ENCODE results near the gene DAZAP1. TPM values are rescaled to one million over a fixed set of nuclear protein-coding genes. Genes with fewer than 3 reads are reported as not detected.

Gene DAZAP1
- total RNA-seq, 1 donor from 2014 or later = 74.5 TPM

DNA sequence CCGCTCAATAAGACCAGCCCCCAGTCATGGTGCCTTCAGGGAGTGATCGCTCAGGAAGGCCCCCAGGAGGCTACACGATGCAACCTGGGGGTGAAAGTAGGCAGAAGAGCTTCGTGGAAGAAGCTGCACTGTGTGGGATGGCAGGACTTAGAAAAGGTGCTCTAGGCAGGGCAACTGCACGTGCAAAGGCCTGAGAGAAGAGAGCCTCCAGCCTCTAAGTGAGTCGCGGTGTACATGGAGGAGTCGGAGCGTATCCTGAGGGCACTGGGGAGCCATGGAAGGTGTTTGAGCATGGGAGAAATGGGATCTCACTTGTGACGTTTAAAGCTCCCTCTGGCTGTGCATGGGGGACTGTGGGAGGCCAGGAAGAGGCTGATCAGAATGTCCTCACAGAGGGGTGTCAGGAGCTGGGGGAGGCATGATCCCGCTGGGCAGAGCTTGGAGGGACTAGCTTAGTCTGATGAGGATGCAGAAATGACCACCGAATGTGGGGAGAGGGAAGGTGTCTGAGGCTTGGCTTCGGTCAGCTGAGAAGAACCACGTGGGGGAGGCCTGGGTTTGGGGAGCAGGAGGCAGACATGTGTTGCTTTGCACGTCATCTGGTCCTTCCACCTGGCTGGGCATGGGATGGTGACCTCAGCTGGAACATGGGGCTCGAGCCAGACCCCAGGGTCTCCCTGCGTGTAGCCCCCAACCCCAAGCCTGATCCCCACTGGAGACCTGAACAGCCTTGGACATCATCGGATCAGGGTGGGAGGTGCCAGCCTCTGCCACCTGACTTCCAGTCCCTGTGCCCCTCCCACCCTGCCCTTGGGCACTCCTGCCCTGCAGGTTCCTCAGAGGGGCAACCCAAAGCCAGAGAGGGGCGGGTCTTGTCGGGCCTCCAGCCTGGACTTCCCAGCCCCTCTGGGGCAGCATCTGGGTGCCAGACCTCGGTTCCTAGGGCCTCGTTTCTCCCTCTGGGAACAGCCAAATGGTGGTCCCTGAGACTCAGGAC lies 43.6 kb downstream of the DAZAP1 start:
- DNase-seq (ENCODE audit: low read depth) = no peak
- Histone ChIP-seq H3K27me3 (ENCODE audit: control insufficient read depth, insufficient read depth, low read length) (peaks cover 89% of the 10 kb centered on the region), H3K4me3 (ENCODE audit: low read depth, low read length) (no peak overlapping the region), H3K36me3 (ENCODE audit: control insufficient read depth, insufficient read depth, low read length) (no peaks in the 10 kb centered on the region)
- TF ChIP-seq, protein P1, sequence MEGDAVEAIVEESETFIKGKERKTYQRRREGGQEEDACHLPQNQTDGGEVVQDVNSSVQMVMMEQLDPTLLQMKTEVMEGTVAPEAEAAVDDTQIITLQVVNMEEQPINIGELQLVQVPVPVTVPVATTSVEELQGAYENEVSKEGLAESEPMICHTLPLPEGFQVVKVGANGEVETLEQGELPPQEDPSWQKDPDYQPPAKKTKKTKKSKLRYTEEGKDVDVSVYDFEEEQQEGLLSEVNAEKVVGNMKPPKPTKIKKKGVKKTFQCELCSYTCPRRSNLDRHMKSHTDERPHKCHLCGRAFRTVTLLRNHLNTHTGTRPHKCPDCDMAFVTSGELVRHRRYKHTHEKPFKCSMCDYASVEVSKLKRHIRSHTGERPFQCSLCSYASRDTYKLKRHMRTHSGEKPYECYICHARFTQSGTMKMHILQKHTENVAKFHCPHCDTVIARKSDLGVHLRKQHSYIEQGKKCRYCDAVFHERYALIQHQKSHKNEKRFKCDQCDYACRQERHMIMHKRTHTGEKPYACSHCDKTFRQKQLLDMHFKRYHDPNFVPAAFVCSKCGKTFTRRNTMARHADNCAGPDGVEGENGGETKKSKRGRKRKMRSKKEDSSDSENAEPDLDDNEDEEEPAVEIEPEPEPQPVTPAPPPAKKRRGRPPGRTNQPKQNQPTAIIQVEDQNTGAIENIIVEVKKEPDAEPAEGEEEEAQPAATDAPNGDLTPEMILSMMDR (IDR thresholded peaks at IDR 0.05; ENCODE audit: insufficient read depth, low read length, poor library complexity, severe bottlenecking) = no peak

- no peak for DNase-seq (ENCODE audit: low read depth)
- H3K36me3 ChIP-seq (ENCODE audit: control insufficient read depth, insufficient read depth, low read length) = no peaks in the 10 kb centered on the region
- TF ChIP-seq, protein P1 (IDR thresholded peaks at IDR 0.05; ENCODE audit: insufficient read depth, low read length, poor library complexity, severe bottlenecking) = no peak
- peaks cover 89% of the 10 kb centered on the region for H3K27me3 ChIP-seq (ENCODE audit: control insufficient read depth, insufficient read depth, low read length)
- no peak overlapping the region for H3K4me3 ChIP-seq (ENCODE audit: low read depth, low read length)
Observed at GRCh38 chr19:1451916-1452801, 44.8 kb downstream of the DAZAP1 start.

GRCh38 chr19:1452802-1453524 lies 45.6 kb downstream of the DAZAP1 start:
- Histone ChIP-seq H3K4me3 (ENCODE audit: low read depth, low read length) (no peak overlapping the region), H3K27me3 (ENCODE audit: control insufficient read depth, insufficient read depth, low read length) (peaks cover 88% of the 10 kb centered on the region), H3K36me3 (ENCODE audit: control insufficient read depth, insufficient read depth, low read length) (no peaks in the 10 kb centered on the region)
- no peak for DNase-seq (ENCODE audit: low read depth)
- TF ChIP-seq, protein P1 (IDR thresholded peaks at IDR 0.05; ENCODE audit: insufficient read depth, low read length, poor library complexity, severe bottlenecking) = no peak

GRCh38 chr19:1453525-1454364 lies 46.4 kb downstream of the DAZAP1 start:
- peaks cover 87% of the 10 kb centered on the region for H3K27me3 ChIP-seq (ENCODE audit: control insufficient read depth, insufficient read depth, low read length)
- no peak for DNase-seq (ENCODE audit: low read depth)
- no peaks in the 10 kb centered on the region for H3K36me3 ChIP-seq (ENCODE audit: control insufficient read depth, insufficient read depth, low read length)
- TF ChIP-seq, protein P1 (IDR thresholded peaks at IDR 0.05; ENCODE audit: insufficient read depth, low read length, poor library complexity, severe bottlenecking) = peak; percentile 10
- no peak overlapping the region for H3K4me3 ChIP-seq (ENCODE audit: low read depth, low read length)

DNA sequence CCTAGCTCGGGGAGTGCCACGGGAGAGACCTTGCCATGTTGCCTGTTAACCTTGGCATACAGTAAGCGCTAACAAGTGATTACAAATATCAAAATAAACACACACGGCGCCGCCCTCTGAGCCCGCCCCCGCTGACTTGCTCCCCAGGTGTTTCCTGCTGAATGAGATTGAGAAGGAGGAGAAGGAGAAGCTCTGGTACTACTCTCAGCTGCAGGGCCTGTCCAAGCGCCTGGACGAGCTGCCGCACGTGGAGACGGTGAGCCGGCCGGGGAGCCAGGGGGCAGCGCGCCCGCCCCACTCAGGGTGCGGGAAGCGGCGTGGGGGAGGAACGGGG lies 47.6 kb downstream of the DAZAP1 start:
- DNase-seq (ENCODE audit: low read depth) = no peak
- Histone ChIP-seq H3K36me3 (ENCODE audit: control insufficient read depth, insufficient read depth, low read length) (no peaks in the 10 kb centered on the region), H3K27me3 (ENCODE audit: control insufficient read depth, insufficient read depth, low read length) (peaks cover 81% of the 10 kb centered on the region), H3K4me3 (ENCODE audit: low read depth, low read length) (no peak overlapping the region)
- TF ChIP-seq, protein P1 (IDR thresholded peaks at IDR 0.05; ENCODE audit: insufficient read depth, low read length, poor library complexity, severe bottlenecking) = no peak

Measured in kidney epithelial cell (primary cell).